Epithelial cell of esophagus (primary cell): ENCODE results near the gene TMEM82.

Experiments used
- DNase-seq: peaks from one replicate; pipeline ENCODE4 v3.0.0; 2010; ENCODE audit warnings: low read depth
- H3K4me3 ChIP-seq: 2 replicates; pipeline ENCODE4 v1.5.1; 2011; ENCODE audit warnings: mild to moderate bottlenecking, low read length, control low read depth
- CTCF ChIP-seq: IDR thresholded peaks from 2 replicates; pipeline ENCODE4 v1.5.1; 2011; ENCODE audit warnings: low read depth, mild to moderate bottlenecking, low read length, control low read depth, inconsistent platforms; ENCODE audit not compliant: insufficient read depth; ENCODE audit errors: missing control alignments

The TMEM82 gene

GRCh38 chr1:15719381-15720120, 22.7 kb upstream of the TMEM82 start:
- no peak overlapping the region for H3K4me3 ChIP-seq
- DNase-seq = no peak
- no peak for TF ChIP-seq CTCF

- no peak overlapping the region for H3K4me3 ChIP-seq
- no peak for TF ChIP-seq CTCF
- no peak for DNase-seq
These were observed 21.4 kb upstream of the TMEM82 start for GRCh38 chr1:15720861-15721260.

- no peak overlapping the region for H3K4me3 ChIP-seq
- no peak for DNase-seq
- no peak for TF ChIP-seq CTCF
These were observed 19.9 kb upstream of the TMEM82 start for GRCh38 chr1:15722411-15722810.

GRCh38 chr1:15722836-15723532, 19.3 kb upstream of the TMEM82 start:
- no peak for TF ChIP-seq CTCF
- no peak overlapping the region for H3K4me3 ChIP-seq

GRCh38 chr1:15723631-15724246, 18.6 kb upstream of the TMEM82 start:
- TF ChIP-seq CTCF = no peak
- no peak overlapping the region for H3K4me3 ChIP-seq
- no peak for DNase-seq

More at GRCh38 chr1:15722836-15723532, 19.3 kb upstream of the TMEM82 start:
- no peak for DNase-seq

- TF ChIP-seq CTCF = no peak
- no peak for DNase-seq
- H3K4me3 ChIP-seq = no peak overlapping the region
These were observed 17.1 kb upstream of the TMEM82 start for GRCh38 chr1:15724949-15725880.
